ENCODE data around the gene PLCB1. TPM values are rescaled to one million over a fixed set of nuclear protein-coding genes. Genes with fewer than 3 reads are reported as not detected.

The PLCB1 gene
- polyA plus RNA-seq, 1 donor (not counting 4 experiments of a cell fraction or from before 2014, with no cell fraction given): 0.37 TPM

DNA sequence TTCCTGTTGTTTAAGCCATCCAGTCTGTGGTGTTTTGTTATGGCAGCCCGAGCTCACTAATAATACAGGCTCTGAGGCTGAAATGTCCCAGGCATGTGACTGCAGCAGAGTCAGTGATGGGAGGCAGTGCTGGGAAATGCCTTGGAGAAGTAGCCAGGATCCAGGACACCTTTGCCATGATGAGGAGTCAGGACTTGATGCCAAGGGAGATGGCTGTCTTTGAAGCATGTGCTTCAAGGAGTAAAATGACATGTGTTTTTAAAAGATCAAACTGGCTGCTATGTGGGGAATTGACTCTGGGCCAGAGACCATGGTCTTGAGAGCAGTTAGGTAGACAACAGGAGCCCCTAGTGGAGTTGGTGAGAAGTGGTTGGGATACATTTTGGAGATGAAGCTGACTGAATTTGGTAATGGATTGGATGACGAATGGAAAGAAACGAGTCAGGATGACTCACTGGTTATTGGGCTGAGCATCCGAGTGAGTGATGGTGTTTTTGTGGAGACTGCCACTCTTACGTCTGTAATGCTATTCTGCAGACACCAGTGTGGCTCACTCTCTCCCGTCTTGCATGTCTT is 322.2 kb downstream of the PLCB1 start:
- H4K20me1 ChIP-seq (ENCODE audit: control insufficient read depth, extremely low read depth, insufficient read depth, low read length): no peaks in the 10 kb centered on the region
- H3K4me2 ChIP-seq (ENCODE audit: control insufficient read depth, extremely low read depth, insufficient read depth, low read depth, low read length): no peak overlapping the region
- no peaks in the 10 kb centered on the region for H3K9me3 ChIP-seq (ENCODE audit: control insufficient read depth, low read depth, low read length)
- no peak overlapping the region for H3K4me3 ChIP-seq (ENCODE audit: control insufficient read depth in 2 of 3, extremely low read depth in 1 of 3, insufficient read depth in 2 of 3, low read depth in 1 of 3, low read length in 3 of 3)
- H3K36me3 ChIP-seq (ENCODE audit: control insufficient read depth in 2 of 2, extremely low read depth in 1 of 2, insufficient read depth in 2 of 2, low read length in 2 of 2): no peaks in the 10 kb centered on the region
- no peak for DNase-seq (ENCODE audit: low read depth, low spot score)
- H3K79me2 ChIP-seq (ENCODE audit: control insufficient read depth, insufficient read depth, low read length): no peaks in the 10 kb centered on the region
- H3K27me3 ChIP-seq (ENCODE audit: control insufficient read depth, extremely low read depth, insufficient read depth, low read length): no peaks in the 10 kb centered on the region
- dilution Hi-C loops (cut with MboI; ENCODE audit: extremely low pct_ligation_motif_present, low sequenced_read_pairs): no loop called here
- no peaks in the 10 kb centered on the region for H3K9me1 ChIP-seq (ENCODE audit: control insufficient read depth, extremely low read depth, insufficient read depth, low read length)
- H3K4me1 ChIP-seq (ENCODE audit: control insufficient read depth, extremely low read depth, insufficient read depth, low read length): no peaks in the 10 kb centered on the region
- FAIRE-seq: no peak
- no peak overlapping the region for H3K9ac ChIP-seq (ENCODE audit: control insufficient read depth, extremely low read depth, insufficient read depth, low read length)
- no peak overlapping the region for H2AFZ ChIP-seq (ENCODE audit: control insufficient read depth, low read length)
- TF ChIP-seq EZH2 (IDR thresholded peaks at IDR 0.05; ENCODE audit: low read length) (no peak), CTCF (optimal IDR thresholded peaks at IDR 0.05 in 1 of 3, IDR thresholded peaks at IDR 0.05 in 1 of 3, conservative IDR thresholded peaks at IDR 0.05 in 1 of 3; ENCODE audit: extremely low read depth in 1 of 3, insufficient read depth in 2 of 3, low read length in 3 of 3) (no peak)
- H3K27ac ChIP-seq (ENCODE audit: control insufficient read depth, insufficient read depth, low read length): no peak overlapping the region

DNA sequence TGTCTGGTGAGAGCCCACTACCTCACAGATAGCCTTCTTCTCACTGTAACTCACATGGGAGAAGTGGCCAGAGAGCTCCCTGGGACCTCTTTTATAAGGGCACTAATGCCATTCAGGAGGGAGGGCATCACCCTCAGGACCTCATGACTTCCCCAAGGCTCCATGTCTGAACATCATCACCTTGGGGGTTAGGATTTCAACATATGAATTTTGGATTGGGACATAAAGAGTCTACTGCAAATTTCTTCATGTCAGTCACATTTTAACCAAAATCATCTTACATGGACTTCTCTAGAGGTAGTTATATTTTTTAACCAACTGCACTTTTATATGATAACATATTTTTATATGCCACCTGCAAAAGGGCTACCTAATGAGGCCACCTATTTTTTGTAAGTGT is 324.7 kb downstream of the PLCB1 start:
- TF ChIP-seq CTCF (optimal IDR thresholded peaks at IDR 0.05 in 1 of 3, IDR thresholded peaks at IDR 0.05 in 1 of 3, conservative IDR thresholded peaks at IDR 0.05 in 1 of 3; ENCODE audit: extremely low read depth in 1 of 3, insufficient read depth in 2 of 3, low read length in 3 of 3) (no peak), EZH2 (IDR thresholded peaks at IDR 0.05; ENCODE audit: low read length) (no peak)
- FAIRE-seq: no peak
- H3K4me2 ChIP-seq (ENCODE audit: control insufficient read depth, extremely low read depth, insufficient read depth, low read depth, low read length): no peak overlapping the region
- no peak overlapping the region for H2AFZ ChIP-seq (ENCODE audit: control insufficient read depth, low read length)
- dilution Hi-C loops (cut with MboI; ENCODE audit: extremely low pct_ligation_motif_present, low sequenced_read_pairs): no loop called here
- no peaks in the 10 kb centered on the region for H3K36me3 ChIP-seq (ENCODE audit: control insufficient read depth in 2 of 2, extremely low read depth in 1 of 2, insufficient read depth in 2 of 2, low read length in 2 of 2)
- no peak overlapping the region for H3K9ac ChIP-seq (ENCODE audit: control insufficient read depth, extremely low read depth, insufficient read depth, low read length)
- H3K27ac ChIP-seq (ENCODE audit: control insufficient read depth, insufficient read depth, low read length): no peak overlapping the region
- H3K9me3 ChIP-seq (ENCODE audit: control insufficient read depth, low read depth, low read length): no peaks in the 10 kb centered on the region
- H3K9me1 ChIP-seq (ENCODE audit: control insufficient read depth, extremely low read depth, insufficient read depth, low read length): no peaks in the 10 kb centered on the region
- no peaks in the 10 kb centered on the region for H3K79me2 ChIP-seq (ENCODE audit: control insufficient read depth, insufficient read depth, low read length)
- H3K4me1 ChIP-seq (ENCODE audit: control insufficient read depth, extremely low read depth, insufficient read depth, low read length): no peaks in the 10 kb centered on the region
- H4K20me1 ChIP-seq (ENCODE audit: control insufficient read depth, extremely low read depth, insufficient read depth, low read length): no peaks in the 10 kb centered on the region
- no peaks in the 10 kb centered on the region for H3K27me3 ChIP-seq (ENCODE audit: control insufficient read depth, extremely low read depth, insufficient read depth, low read length)
- no peak for DNase-seq (ENCODE audit: low read depth, low spot score)
- H3K4me3 ChIP-seq (ENCODE audit: control insufficient read depth in 2 of 3, extremely low read depth in 1 of 3, insufficient read depth in 2 of 3, low read depth in 1 of 3, low read length in 3 of 3): no peak overlapping the region

Measured in keratinocyte (primary cell).